Keratinocyte (primary cell): ENCODE measurements around the gene PRXL2B. TPM values are rescaled to one million over a fixed set of nuclear protein-coding genes. Genes with fewer than 3 reads are reported as not detected.
"Not testable (repeated sequence)": the region's sequence is repeated elsewhere in the genome, so short reads cannot be mapped to it uniquely, and the experiment has no call there.

Experiments
- DNase-seq: peaks from one replicate; pipeline ENCODE4 v3.0.0-alpha.2; 2011; ENCODE audit warnings: low read depth, missing footprints, low spot score
- FAIRE-seq: peaks from 2 replicates; lab custom pipeline; 2011; peaks lifted over from hg19 to GRCh38; lab: Jason Lieb, UNC
- H2AFZ ChIP-seq: 2 replicates; pipeline ENCODE4 v1.6.0; 2012; ENCODE audit warnings: low read length, control low read depth, inconsistent platforms; ENCODE audit not compliant: control insufficient read depth
- H3K27ac ChIP-seq: 2 replicates; pipeline ENCODE4 v1.5.1; 2011; ENCODE audit warnings: low read length; ENCODE audit not compliant: control insufficient read depth, insufficient read depth
- H3K27me3 ChIP-seq: 3 replicates; pipeline ENCODE4 v1.6.0; 2011; ENCODE audit warnings: low read length; ENCODE audit not compliant: control insufficient read depth, insufficient read depth; ENCODE audit errors: extremely low read depth
- H3K36me3 ChIP-seq, 2 experiments: 2 replicates in 1 of 2; 3 replicates in 1 of 2; pipeline ENCODE4 v1.5.1; 2011; ENCODE audit warnings: low read length in 2 of 2, mild to moderate bottlenecking in 1 of 2; ENCODE audit not compliant: control insufficient read depth in 2 of 2, insufficient read depth in 2 of 2; ENCODE audit errors: extremely low read depth in 1 of 2
- H3K4me1 ChIP-seq: 3 replicates; pipeline ENCODE4 v1.5.1; 2011; ENCODE audit warnings: low read length; ENCODE audit not compliant: control insufficient read depth, insufficient read depth; ENCODE audit errors: extremely low read depth
- H3K4me2 ChIP-seq: 3 replicates; pipeline ENCODE4 v1.6.0; 2011; ENCODE audit warnings: low read depth, low read length; ENCODE audit not compliant: control insufficient read depth, insufficient read depth; ENCODE audit errors: extremely low read depth
- H3K4me3 ChIP-seq, 3 experiments: fragments of 200-600 bp in 1 of 3; sonication (generic) in 1 of 3; 2 replicates in 2 of 3; 3 replicates in 1 of 3; pipeline ENCODE4 v1.5.1; 2011 to 2016; ENCODE audit warnings: low read length in 3 of 3, mild to moderate bottlenecking in 3 of 3, control low read depth in 2 of 3, inconsistent platforms in 1 of 3, low read depth in 1 of 3, mixed read lengths in 1 of 3, mixed run types in 1 of 3, moderate library complexity in 1 of 3; ENCODE audit not compliant: control insufficient read depth in 2 of 3, insufficient read depth in 2 of 3; ENCODE audit errors: extremely low read depth in 1 of 3
- H3K79me2 ChIP-seq: 2 replicates; pipeline ENCODE4 v1.6.0; 2012; ENCODE audit warnings: low read length; ENCODE audit not compliant: control insufficient read depth, insufficient read depth
- H3K9ac ChIP-seq: 3 replicates; pipeline ENCODE4 v1.6.0; 2011; ENCODE audit warnings: low read length; ENCODE audit not compliant: control insufficient read depth, insufficient read depth; ENCODE audit errors: extremely low read depth
- H3K9me1 ChIP-seq: 3 replicates; pipeline ENCODE4 v1.6.0; 2011; ENCODE audit warnings: low read length; ENCODE audit not compliant: control insufficient read depth, insufficient read depth; ENCODE audit errors: extremely low read depth
- H3K9me3 ChIP-seq: 2 replicates; pipeline ENCODE4 v1.5.1; 2012; ENCODE audit warnings: low read depth, low read length; ENCODE audit not compliant: control insufficient read depth
- H4K20me1 ChIP-seq: 3 replicates; pipeline ENCODE4 v1.6.0; 2011; ENCODE audit warnings: low read length; ENCODE audit not compliant: control insufficient read depth, insufficient read depth; ENCODE audit errors: extremely low read depth
- CTCF ChIP-seq, 3 experiments: IDR thresholded peaks in 1 of 3; conservative IDR thresholded peaks in 1 of 3; optimal IDR thresholded peaks in 1 of 3; 2 replicates in 2 of 3; 3 replicates in 1 of 3; pipeline versions ENCODE3 to v1.5.1; 2011; ENCODE audit warnings: low read length in 3 of 3, mild to moderate bottlenecking in 3 of 3, moderate library complexity in 2 of 3, control low read depth in 1 of 3, inconsistent platforms in 1 of 3; ENCODE audit not compliant: insufficient read depth in 2 of 3; ENCODE audit errors: extremely low read depth in 1 of 3
- EZH2 ChIP-seq: IDR thresholded peaks from one replicate; pipeline ENCODE4 v1.6.1; 2012; ENCODE audit warnings: inconsistent platforms, mild to moderate bottlenecking, low read length, moderate library complexity
- dilution Hi-C: fragments of 300-500 bp; cut with MboI; formaldehyde crosslinking; loops from one replicate; pipeline ENCODE4 v1.7.0; 2020; ENCODE audit warnings: low sequenced_read_pairs; ENCODE audit not compliant: extremely low pct_ligation_motif_present
- polyA plus RNA-seq, 5 experiments: library from polyadenylated mRNA; depleted of rRNA in 3 of 5; stranded (reverse) in 3 of 5; stranded (forward) in 1 of 5; unstranded in 1 of 5; fragments of >200 nt; gene quantifications; 1 replicate in 1 of 5; 2 replicates in 3 of 5; 3 replicates in 1 of 5; pipeline versions ENCODE4 v1.2.1 to v1.2.3, GENCODE V29; 2011 to 2012; ENCODE audit warnings: missing spikeins in 2 of 5, low read depth in 1 of 5, low replicate concordance in 1 of 5

Gene PRXL2B
- polyA plus RNA-seq, 1 donor (not counting 4 experiments of a cell fraction or from before 2014, with no cell fraction given) = 11.4 TPM

DNA sequence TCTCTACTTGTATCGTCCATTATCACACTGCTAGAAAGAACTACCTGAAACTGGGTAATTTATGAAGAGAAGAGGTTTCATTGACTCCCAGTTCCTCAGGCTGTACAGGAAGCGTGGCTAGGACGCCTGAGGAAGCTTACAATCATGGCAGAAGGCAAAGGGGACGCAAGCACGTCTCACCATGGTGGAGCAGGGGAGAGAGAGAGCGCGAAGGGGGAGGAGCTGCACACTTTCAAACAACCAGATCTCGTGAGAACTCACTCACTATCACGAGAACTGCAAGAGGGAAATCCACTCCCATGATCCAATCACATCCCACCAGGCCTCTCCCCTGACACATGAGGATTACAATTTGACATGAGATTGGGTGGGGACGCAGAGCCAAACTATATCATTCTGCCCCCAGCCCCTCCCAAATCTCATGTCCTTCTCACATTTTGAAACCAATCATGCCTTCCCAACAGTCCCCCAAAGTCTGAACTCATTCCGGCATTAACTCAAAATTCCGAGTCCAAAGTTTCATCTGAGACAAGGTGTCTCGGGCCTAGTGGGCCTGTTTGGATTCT, 38.2 kb downstream of the PRXL2B start:
- Histone ChIP-seq H3K4me2 (no peak overlapping the region), H4K20me1 (no peaks in the 10 kb centered on the region), H3K27ac (no peak overlapping the region), H2AFZ (no peak overlapping the region), H3K9me1 (no peaks in the 10 kb centered on the region), H3K4me1 (no peaks in the 10 kb centered on the region), H3K36me3 (no peaks in the 10 kb centered on the region), H3K9ac (no peak overlapping the region), H3K27me3 (peaks cover 22% of the 10 kb centered on the region), H3K79me2 (no peaks in the 10 kb centered on the region), H3K9me3 (no peaks in the 10 kb centered on the region), H3K4me3 (no peak overlapping the region)
- dilution Hi-C loops = no loop called here
- FAIRE-seq (no peak), DNase-seq (no peak)
- TF ChIP-seq EZH2 (no peak), CTCF (optimal IDR thresholded peaks at IDR 0.05 in 1 of 3, IDR thresholded peaks at IDR 0.05 in 1 of 3, conservative IDR thresholded peaks at IDR 0.05 in 1 of 3; ENCODE audit: extremely low read depth in 1 of 3, insufficient read depth in 2 of 3, low read length in 3 of 3) (no peak)

DNA sequence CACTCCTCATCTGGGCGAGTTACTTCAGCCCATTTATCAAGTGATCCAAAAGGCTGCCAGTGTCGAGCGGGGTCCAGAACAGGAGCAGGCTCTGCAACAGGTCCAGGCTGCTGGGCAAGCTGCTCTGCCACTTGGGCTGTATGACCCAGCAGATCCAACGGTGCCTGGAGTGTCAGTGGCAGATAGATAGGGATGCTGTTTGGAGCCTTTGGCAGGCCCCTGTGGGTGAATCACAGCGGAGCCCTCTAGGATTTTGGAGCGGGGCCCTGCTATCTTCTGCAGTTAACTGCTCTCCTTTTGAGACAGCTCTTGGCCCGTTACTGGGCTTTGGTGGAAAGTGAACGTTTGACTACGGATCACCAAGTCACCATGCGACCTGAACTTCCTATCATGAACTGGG, 38.7 kb downstream of the PRXL2B start:
- no peak for DNase-seq
- TF ChIP-seq CTCF (optimal IDR thresholded peaks at IDR 0.05 in 1 of 3, IDR thresholded peaks at IDR 0.05 in 1 of 3, conservative IDR thresholded peaks at IDR 0.05 in 1 of 3; ENCODE audit: extremely low read depth in 1 of 3, insufficient read depth in 2 of 3, low read length in 3 of 3) (no peak), EZH2 (no peak)
- peaks cover 27% of the 10 kb centered on the region for H3K27me3 ChIP-seq

DNA sequence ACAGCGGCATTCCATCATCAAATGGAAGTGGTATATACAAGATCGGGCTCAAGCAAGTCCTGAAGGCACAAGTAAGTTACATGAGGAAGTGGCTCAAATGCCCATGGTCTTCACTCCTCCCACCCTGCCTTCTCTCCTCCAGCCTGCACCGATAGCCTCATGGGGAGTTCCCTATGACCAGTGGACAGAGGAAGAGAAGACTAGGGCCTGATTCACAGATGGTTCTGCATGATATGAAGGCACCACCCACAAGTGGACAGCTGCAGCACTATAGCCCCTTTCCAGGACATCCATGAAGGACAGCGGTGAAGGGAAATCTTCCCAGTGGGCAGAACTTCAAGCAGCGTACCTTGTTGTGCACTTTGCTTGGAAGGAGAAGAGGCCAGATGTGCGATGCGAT, 39.2 kb downstream of the PRXL2B start:
- H3K79me2 ChIP-seq, H3K9me1 ChIP-seq, H3K4me1 ChIP-seq, H4K20me1 ChIP-seq, H3K4me2 ChIP-seq, H3K9me3 ChIP-seq, H3K36me3 ChIP-seq, H3K4me3 ChIP-seq, H3K9ac ChIP-seq, FAIRE-seq, DNase-seq, dilution Hi-C loops, H3K27ac ChIP-seq, H2AFZ ChIP-seq: not testable (repeated sequence)
- peaks cover 30% of the 10 kb centered on the region for H3K27me3 ChIP-seq

More for the DNA sequence above, 38.7 kb downstream of the PRXL2B start:
- H3K4me2 ChIP-seq = no peak overlapping the region
- H3K27ac ChIP-seq = no peak overlapping the region
- no peaks in the 10 kb centered on the region for H4K20me1 ChIP-seq
- H3K9me3 ChIP-seq = peaks cover 2% of the 10 kb centered on the region
- dilution Hi-C loops = no loop called here
- no peaks in the 10 kb centered on the region for H3K79me2 ChIP-seq
- H3K9me1 ChIP-seq = no peaks in the 10 kb centered on the region
- H3K9ac ChIP-seq = no peak overlapping the region
- H3K4me1 ChIP-seq = no peaks in the 10 kb centered on the region
- H3K4me3 ChIP-seq = no peak overlapping the region
- H3K36me3 ChIP-seq = no peaks in the 10 kb centered on the region
- FAIRE-seq = no peak
- H2AFZ ChIP-seq = no peak overlapping the region
